Activated CD4-positive, alpha-beta T cell treated with anti-CD3 and anti-CD28 coated beads, Interleukin-2, amount 10 ng/mL, durations not matched to agents 24 days and 14 days (primary cell): Measurements from ENCODE around the gene PARD3. TPM values are rescaled to one million over a fixed set of nuclear protein-coding genes. Genes with fewer than 3 reads are reported as not detected.
A peak's percentile ranks its signal among the peaks of the same experiment; 100 is the strongest.
"Not testable (repeated sequence)": the region's sequence is repeated elsewhere in the genome, so short reads cannot be mapped to it uniquely, and the experiment has no call there.

Experiments
- DNase-seq: peaks from one replicate; pipeline ENCODE4 v3.0.0; 2022
- H3K27ac Mint-ChIP-seq: one replicate; pipeline ENCODE4 v1.8.0; 2022; ENCODE audit warnings: mild to moderate bottlenecking, mixed read lengths
- H3K27me3 Mint-ChIP-seq: one replicate; pipeline ENCODE4 v1.8.0; 2022; ENCODE audit warnings: mixed read lengths
- H3K36me3 Mint-ChIP-seq: one replicate; pipeline ENCODE4 v1.8.0; 2022; ENCODE audit warnings: low read depth, mild to moderate bottlenecking, mixed read lengths
- H3K4me1 Mint-ChIP-seq: one replicate; pipeline ENCODE4 v1.8.0; 2021; ENCODE audit warnings: mixed read lengths
- H3K4me3 Mint-ChIP-seq: one replicate; pipeline ENCODE4 v1.8.0; 2022; ENCODE audit warnings: mild to moderate bottlenecking, moderate library complexity, mixed read lengths
- H3K9me3 Mint-ChIP-seq: one replicate; pipeline ENCODE4 v1.8.0; 2021; ENCODE audit warnings: mixed read lengths
- intact Hi-C: fragments of 100-400 bp; cut with micrococcal nuclease; formaldehyde crosslinking; loops from one replicate; pipeline ENCODE4 v1.15.1; 2023
- total RNA-seq: library from RNA; stranded (reverse); gene quantifications from 2 replicates; pipeline ENCODE4 v1.2.3, GENCODE V29; 2022

The PARD3 gene
- total RNA-seq, 1 donor from 2014 or later: 2.9 TPM

GRCh38 chr10:34449836-34450235, 365.3 kb downstream of the PARD3 start:
- intact Hi-C loops: no loop called here
- no peaks in the 10 kb centered on the region for H3K27me3 Mint-ChIP-seq
- no peak overlapping the region for H3K27ac Mint-ChIP-seq
- H3K4me3 Mint-ChIP-seq: no peak overlapping the region
- DNase-seq: no peak
- H3K36me3 Mint-ChIP-seq: no peaks in the 10 kb centered on the region
- H3K4me1 Mint-ChIP-seq: no peaks in the 10 kb centered on the region
- no peaks in the 10 kb centered on the region for H3K9me3 Mint-ChIP-seq

- no peak overlapping the region for H3K4me3 Mint-ChIP-seq
- no peaks in the 10 kb centered on the region for H3K9me3 Mint-ChIP-seq
- intact Hi-C loops: no loop called here
- no peaks in the 10 kb centered on the region for H3K27me3 Mint-ChIP-seq
- H3K27ac Mint-ChIP-seq: no peak overlapping the region
- no peak for DNase-seq
- no peaks in the 10 kb centered on the region for H3K36me3 Mint-ChIP-seq
- H3K4me1 Mint-ChIP-seq: no peaks in the 10 kb centered on the region
Measured at GRCh38 chr10:34446049-34446448, 369.0 kb downstream of the PARD3 start.

- no peaks in the 10 kb centered on the region for H3K9me3 Mint-ChIP-seq
- intact Hi-C loops: no loop called here
- no peaks in the 10 kb centered on the region for H3K36me3 Mint-ChIP-seq
- H3K27me3 Mint-ChIP-seq: no peaks in the 10 kb centered on the region
- no peak for DNase-seq
- no peak overlapping the region for H3K4me3 Mint-ChIP-seq
- H3K4me1 Mint-ChIP-seq: no peaks in the 10 kb centered on the region
- peak overlapping the region; percentile 29 for H3K27ac Mint-ChIP-seq
Measured at GRCh38 chr10:34444223-34445183, 370.6 kb downstream of the PARD3 start.

GRCh38 chr10:34439386-34439785, 375.7 kb downstream of the PARD3 start:
- DNase-seq, H3K27ac Mint-ChIP-seq, H3K9me3 Mint-ChIP-seq, H3K4me3 Mint-ChIP-seq, intact Hi-C loops, H3K4me1 Mint-ChIP-seq, H3K27me3 Mint-ChIP-seq, H3K36me3 Mint-ChIP-seq: not testable (repeated sequence)

- intact Hi-C loops: no loop called here
- H3K9me3 Mint-ChIP-seq: no peaks in the 10 kb centered on the region
- no peaks in the 10 kb centered on the region for H3K27me3 Mint-ChIP-seq
- H3K36me3 Mint-ChIP-seq: no peaks in the 10 kb centered on the region
- no peak overlapping the region for H3K4me3 Mint-ChIP-seq
- H3K4me1 Mint-ChIP-seq: no peaks in the 10 kb centered on the region
- no peak for DNase-seq
- no peak overlapping the region for H3K27ac Mint-ChIP-seq
Measured at GRCh38 chr10:34438741-34439140, 376.4 kb downstream of the PARD3 start.

- no peak for DNase-seq
- H3K4me3 Mint-ChIP-seq: no peak overlapping the region
- no peaks in the 10 kb centered on the region for H3K4me1 Mint-ChIP-seq
- no peaks in the 10 kb centered on the region for H3K27me3 Mint-ChIP-seq
- no peak overlapping the region for H3K27ac Mint-ChIP-seq
- H3K9me3 Mint-ChIP-seq: no peaks in the 10 kb centered on the region
- intact Hi-C loops: no loop called here
- no peaks in the 10 kb centered on the region for H3K36me3 Mint-ChIP-seq
Measured at GRCh38 chr10:34437906-34438305, 377.2 kb downstream of the PARD3 start.

- H3K9me3 Mint-ChIP-seq: no peaks in the 10 kb centered on the region
- no peak overlapping the region for H3K4me3 Mint-ChIP-seq
- H3K4me1 Mint-ChIP-seq: no peaks in the 10 kb centered on the region
- H3K27me3 Mint-ChIP-seq: no peaks in the 10 kb centered on the region
- H3K27ac Mint-ChIP-seq: no peak overlapping the region
- H3K36me3 Mint-ChIP-seq: no peaks in the 10 kb centered on the region
- DNase-seq: no peak
- intact Hi-C loops: no loop called here
Measured at GRCh38 chr10:34434119-34434594, 380.9 kb downstream of the PARD3 start.

- Mint-ChIP-seq H3K4me3 (no peak overlapping the region), H3K9me3 (no peaks in the 10 kb centered on the region), H3K36me3 (no peaks in the 10 kb centered on the region), H3K27me3 (no peaks in the 10 kb centered on the region), H3K27ac (no peak overlapping the region), H3K4me1 (no peaks in the 10 kb centered on the region)
- no peak for DNase-seq
- intact Hi-C loops: no loop called here
Measured at GRCh38 chr10:34433241-34434076, 381.6 kb downstream of the PARD3 start.

GRCh38 chr10:34432589-34432988, 382.5 kb downstream of the PARD3 start:
- no peak for DNase-seq
- Mint-ChIP-seq H3K4me1 (no peaks in the 10 kb centered on the region), H3K4me3 (no peak overlapping the region), H3K27me3 (no peaks in the 10 kb centered on the region), H3K9me3 (no peaks in the 10 kb centered on the region), H3K36me3 (no peaks in the 10 kb centered on the region), H3K27ac (no peak overlapping the region)
- intact Hi-C loops: no loop called here

GRCh38 chr10:34430685-34431084, 384.4 kb downstream of the PARD3 start:
- Mint-ChIP-seq H3K27ac (no peak overlapping the region), H3K27me3 (no peaks in the 10 kb centered on the region), H3K4me3 (no peak overlapping the region), H3K9me3 (no peaks in the 10 kb centered on the region), H3K4me1 (no peaks in the 10 kb centered on the region), H3K36me3 (no peaks in the 10 kb centered on the region)
- no peak for DNase-seq
- intact Hi-C loops: no loop called here

- Mint-ChIP-seq H3K9me3 (no peaks in the 10 kb centered on the region), H3K27me3 (no peaks in the 10 kb centered on the region), H3K4me1 (no peaks in the 10 kb centered on the region), H3K4me3 (no peak overlapping the region), H3K36me3 (no peaks in the 10 kb centered on the region), H3K27ac (no peak overlapping the region)
- intact Hi-C loops: no loop called here
- DNase-seq: no peak
Measured at GRCh38 chr10:34428501-34428900, 386.6 kb downstream of the PARD3 start.

GRCh38 chr10:34427911-34428216, 387.2 kb downstream of the PARD3 start:
- intact Hi-C loops: no loop called here
- no peaks in the 10 kb centered on the region for H3K36me3 Mint-ChIP-seq
- no peak overlapping the region for H3K4me3 Mint-ChIP-seq
- no peaks in the 10 kb centered on the region for H3K27me3 Mint-ChIP-seq
- no peak overlapping the region for H3K27ac Mint-ChIP-seq
- DNase-seq: no peak
- no peaks in the 10 kb centered on the region for H3K4me1 Mint-ChIP-seq
- no peaks in the 10 kb centered on the region for H3K9me3 Mint-ChIP-seq

- H3K4me3 Mint-ChIP-seq, H3K4me1 Mint-ChIP-seq, intact Hi-C loops, H3K36me3 Mint-ChIP-seq, DNase-seq, H3K27me3 Mint-ChIP-seq, H3K27ac Mint-ChIP-seq, H3K9me3 Mint-ChIP-seq: not testable (repeated sequence)
Measured at GRCh38 chr10:34427158-34427910, 387.8 kb downstream of the PARD3 start.
